Middle frontal gyrus (tissue), 1 donor: Measurements from ENCODE around the gene CMSS1.

Source experiments
- DNase-seq: peaks from one replicate; pipeline ENCODE4 v3.0.0-alpha.2; 2015; ENCODE audit warnings: low spot score; ENCODE audit errors: extremely low spot score

CMSS1 gene

DNA sequence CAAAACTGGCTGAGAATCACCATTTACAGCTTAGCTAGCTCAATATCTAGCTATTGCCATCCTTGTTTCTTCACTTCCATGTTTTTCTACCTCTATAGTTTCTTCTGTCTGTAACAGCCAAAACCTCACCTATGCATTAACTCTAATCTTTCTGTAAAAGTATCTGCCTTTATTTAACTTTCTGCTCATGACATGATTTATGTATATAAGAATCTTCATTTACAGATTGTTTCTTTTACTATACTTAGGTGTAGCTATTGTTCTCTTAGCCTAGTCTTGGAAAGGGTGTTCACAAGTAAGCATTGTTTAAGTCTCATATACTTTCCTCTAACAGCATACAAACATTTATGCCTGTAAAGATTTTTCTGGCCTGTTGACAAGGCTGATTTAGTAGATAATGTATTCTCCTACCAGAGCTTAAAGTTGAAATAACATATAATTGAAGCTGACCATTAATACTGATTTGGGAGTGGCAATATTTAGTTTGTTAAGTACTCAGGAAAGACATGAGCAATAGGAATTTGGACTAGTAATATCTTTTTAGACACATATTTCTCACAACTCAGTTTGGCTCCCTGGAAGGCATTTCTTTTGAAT, 287.3 kb downstream of the CMSS1 start:
- no peak for DNase-seq

GRCh38 chr3:100105501-100105900, 287.8 kb downstream of the CMSS1 start:
- DNase-seq = no peak

DNA sequence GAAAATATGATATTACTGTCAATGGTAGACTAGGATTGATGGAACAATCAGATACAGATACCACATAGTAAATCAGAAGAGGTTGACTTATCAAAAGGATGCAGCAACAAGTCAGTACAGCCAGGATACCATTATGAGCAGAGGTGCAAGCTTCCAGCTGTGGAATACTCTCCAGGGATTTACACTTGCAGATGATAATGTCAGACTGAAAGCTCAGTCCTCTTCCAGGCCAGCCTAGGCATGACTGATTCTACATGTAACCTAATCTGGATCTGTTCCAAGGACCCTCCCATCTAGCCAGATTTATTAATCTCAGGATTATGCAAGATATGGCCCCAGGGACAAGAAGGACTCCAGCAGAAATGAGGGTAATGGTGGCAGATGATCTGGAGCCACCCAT, 288.4 kb downstream of the CMSS1 start:
- DNase-seq = no peak

GRCh38 chr3:100106531-100107141, 289.0 kb downstream of the CMSS1 start:
- no peak for DNase-seq

DNA sequence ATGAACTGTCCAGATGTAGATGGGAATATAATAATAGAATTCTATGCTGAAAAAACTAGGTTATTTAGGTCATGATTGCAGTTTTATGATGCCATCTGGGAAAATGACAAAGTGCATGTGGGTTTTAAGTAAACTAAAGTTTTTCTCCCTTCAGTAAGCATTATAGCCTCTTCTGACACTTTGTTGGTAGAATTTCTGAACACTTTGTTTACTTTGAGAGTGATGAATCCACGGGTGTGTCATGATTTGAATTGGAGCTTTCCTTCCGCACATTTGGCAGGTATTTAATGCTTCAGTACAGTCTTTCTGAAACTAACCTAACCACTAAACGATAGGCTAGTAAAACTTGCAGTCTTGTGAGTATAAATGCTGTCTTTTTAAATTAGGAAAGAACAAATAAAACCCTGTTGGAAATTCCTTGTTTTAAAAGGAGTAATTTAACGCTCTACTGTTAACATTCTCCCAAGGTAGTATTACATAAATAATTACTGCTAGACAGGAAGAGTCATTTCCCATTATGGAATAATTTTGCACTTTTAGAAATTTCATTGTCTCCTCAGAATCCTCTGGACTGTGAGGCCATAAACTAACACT, 289.7 kb downstream of the CMSS1 start:
- no peak for DNase-seq

- no peak for DNase-seq
Observed at GRCh38 chr3:100108464-100109079, 290.9 kb downstream of the CMSS1 start.

GRCh38 chr3:100110162-100110561, 292.5 kb downstream of the CMSS1 start:
- DNase-seq = no peak

GRCh38 chr3:100111728-100112127, 294.1 kb downstream of the CMSS1 start:
- no peak for DNase-seq

GRCh38 chr3:100113723-100114412, 296.2 kb downstream of the CMSS1 start:
- DNase-seq = no peak

- DNase-seq = no peak
Observed at GRCh38 chr3:100114413-100115030, 296.9 kb downstream of the CMSS1 start, which contains the start of gene FILIP1L. Gene FILIP1L (minus strand): TSS chr3:100114501.

DNA sequence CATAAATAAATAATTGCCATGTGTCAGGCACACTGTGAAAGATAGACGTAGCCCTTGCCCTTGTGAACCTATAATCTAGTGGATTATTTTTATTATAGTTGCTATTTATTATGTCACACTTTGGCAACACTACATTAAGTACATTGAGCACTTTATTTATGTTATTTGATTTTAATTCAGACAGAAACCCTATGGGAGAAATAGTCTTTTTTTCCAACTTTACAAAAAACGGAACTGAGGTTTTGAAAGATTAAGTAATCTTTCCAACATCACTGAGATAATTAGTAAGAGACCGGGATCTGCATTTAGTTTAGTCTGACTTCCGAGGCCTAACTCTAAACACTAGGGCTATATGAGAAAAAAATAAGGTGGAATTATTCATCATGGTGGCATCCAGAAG, 299.4 kb downstream of the CMSS1 start:
- DNase-seq = no peak

DNA sequence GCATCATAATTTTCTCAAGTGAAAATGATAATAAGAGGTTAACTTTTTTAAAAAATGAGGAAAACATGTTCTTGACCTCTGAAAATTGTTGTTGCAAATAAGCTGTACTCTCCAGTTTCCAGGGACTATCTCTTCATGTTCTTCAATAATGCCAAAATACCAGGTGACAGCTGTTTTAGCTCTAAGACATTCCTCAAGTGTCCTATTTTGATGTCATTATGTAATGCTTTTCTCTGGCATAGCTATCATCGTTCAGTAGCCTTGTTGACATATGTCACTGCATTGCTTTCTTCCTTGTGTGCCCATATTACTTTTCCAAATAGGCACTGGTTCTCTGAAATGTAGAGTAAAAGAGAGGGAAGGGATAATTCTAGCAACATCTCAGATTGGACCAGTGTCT, 302.4 kb downstream of the CMSS1 start:
- no peak for DNase-seq

- DNase-seq = no peak
Observed at GRCh38 chr3:100120693-100121092, 303.0 kb downstream of the CMSS1 start.

DNA sequence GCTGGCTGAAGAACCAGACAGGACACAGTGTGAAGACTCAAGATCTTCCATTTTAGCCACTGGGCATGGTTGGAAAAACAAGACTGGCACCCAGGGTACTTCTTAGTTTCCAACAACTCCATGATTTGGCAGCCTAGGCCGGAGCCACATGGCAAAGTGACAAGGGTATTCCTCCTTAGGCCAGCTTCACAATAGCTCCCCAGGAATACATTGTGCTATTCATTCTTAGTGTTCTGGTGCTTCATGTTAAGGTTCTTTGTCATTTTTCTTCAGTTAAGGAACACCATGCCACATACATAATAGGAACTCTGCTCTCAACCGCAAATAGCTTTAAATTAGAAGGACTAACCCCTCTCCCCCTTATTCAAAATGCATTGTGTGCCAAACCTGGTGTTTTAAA, 304.7 kb downstream of the CMSS1 start:
- no peak for DNase-seq

DNA sequence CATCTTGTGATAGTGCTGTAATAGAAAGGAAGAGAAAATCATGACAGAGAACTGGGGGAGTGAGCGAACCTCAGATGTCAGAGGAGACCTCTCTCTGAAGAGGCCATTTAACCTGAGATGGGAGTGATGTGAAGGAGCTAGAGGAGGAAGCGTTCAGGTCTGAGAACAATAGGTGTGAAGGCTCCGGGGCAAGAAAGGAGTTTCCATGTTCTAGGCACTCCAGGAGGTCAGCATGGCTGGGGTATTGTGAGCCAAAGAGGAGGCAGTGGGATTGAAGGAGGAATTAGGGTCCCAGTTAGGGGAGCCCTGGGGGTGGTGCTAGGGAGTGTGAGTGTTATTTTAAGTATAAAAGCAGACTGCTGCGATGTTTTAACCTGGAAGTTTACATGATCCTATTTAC, 305.4 kb downstream of the CMSS1 start:
- no peak for DNase-seq

DNA sequence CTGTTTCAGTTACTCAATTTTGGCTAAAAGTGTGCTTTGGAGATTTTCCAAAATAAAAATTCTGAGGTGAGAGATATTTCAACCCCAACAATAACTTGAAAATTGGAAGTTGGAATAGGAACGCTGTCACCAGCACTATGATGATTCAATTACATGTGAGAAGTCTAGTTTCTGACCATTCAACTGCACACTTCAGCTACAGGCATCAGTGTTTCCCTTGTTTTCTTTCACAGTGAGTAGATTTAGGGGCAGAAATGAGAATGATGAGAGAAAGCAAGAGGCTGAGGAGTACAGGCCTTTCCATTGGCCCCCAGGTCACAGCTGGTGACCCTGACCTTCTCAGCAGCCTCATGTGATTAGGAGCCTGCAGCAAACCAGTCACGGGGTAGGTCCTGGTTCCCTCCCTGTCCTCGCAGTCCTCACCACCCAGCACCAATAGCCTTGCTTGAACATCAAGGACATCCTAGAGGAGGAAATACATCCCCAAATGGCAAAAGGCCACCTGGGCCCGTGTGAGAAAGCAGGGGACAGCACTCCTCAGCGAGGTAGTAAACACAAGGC, 306.6 kb downstream of the CMSS1 start:
- DNase-seq = no peak

DNA sequence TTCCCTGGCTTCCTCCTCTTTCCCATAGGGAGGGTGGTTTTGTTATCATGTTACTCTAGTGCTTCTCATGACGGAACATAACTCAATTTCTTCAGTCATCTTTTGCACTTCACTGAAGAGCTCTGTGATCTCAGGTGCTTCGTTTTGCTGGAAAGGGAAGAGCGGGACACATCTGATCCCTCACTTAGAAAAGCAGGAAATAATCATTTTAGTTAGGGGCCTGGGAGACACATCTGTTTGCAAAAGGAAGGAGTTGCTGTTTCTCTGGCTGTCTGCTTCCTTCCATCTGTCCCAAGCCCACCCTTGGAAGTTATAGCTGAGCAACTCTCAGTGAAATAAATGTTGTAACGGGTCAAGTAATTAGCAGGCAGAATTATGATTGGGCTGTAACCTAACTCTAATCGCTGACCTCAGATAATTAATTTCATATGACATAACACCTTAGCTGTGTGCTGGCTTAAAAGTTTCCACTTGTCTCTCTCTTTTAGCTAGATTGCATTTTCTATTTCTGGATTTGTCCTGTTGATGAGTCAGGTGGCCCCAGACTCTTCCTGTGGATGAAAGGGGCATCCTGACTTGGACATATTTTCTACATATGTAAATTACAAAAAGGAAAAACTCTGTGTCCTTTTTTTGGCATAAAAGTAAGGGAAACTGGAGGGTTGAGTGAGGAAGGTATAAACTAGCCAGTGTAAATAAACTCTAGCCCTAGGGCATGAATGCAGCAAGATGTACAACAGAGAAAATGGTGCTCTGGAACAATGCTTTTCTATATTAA, 307.7 kb downstream of the CMSS1 start:
- DNase-seq = no peak

DNA sequence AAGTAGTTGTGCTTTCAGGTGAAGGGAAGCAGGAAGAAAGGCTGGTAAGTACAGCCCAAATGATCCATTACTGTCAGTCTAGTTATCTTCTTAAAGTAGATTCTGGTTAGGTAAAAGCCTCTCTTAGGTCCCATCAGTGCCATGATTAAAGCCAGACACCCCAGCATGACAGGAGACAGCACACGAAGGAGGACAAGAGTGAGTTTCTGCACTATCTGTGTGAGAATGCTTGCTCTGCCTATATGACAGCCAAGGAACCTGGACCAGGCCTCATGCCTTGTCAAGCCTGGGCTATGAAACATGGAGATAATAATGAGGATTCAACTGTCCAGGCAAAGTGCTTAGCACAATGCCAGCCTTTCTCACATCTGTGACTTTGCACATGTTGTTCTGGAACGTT, 310.1 kb downstream of the CMSS1 start:
- DNase-seq = no peak

DNA sequence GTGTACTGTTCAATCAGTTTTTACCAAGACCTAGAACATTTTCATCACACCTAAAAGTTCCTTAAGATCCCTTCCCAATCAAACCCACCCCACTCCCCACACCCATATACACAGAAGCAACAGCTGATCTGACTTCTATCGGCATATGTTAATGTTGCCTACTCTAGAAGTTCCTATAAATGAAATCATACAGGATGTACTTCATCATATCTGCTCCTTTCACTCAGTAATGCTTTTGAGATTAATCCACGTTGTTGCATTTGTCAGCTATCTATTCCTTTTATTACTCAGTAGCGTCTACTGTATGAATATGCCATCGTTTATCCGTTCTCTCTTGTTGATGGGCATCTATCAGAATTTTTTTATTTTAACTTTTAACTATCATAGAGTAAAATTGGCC, 310.9 kb downstream of the CMSS1 start:
- no peak for DNase-seq

- DNase-seq = no peak
Observed at GRCh38 chr3:100129941-100130340, 312.3 kb downstream of the CMSS1 start.
